GM15510 (cell line): ENCODE results near the gene VAV3.

Experiments
- POLR2A ChIP-seq: IDR thresholded peaks from 3 replicates; pipeline ENCODE4 v1.6.1; 2011; ENCODE audit warnings: borderline replicate concordance; ENCODE audit not compliant: insufficient read length; ENCODE audit errors: extremely low read depth

The VAV3 gene

GRCh38 chr1:107687849-107688753 is 276.9 kb downstream of the VAV3 start:
- no peak for TF ChIP-seq POLR2A

- TF ChIP-seq POLR2A: no peak
These were observed 281.3 kb downstream of the VAV3 start for GRCh38 chr1:107683683-107684082.

GRCh38 chr1:107683191-107683657 is 281.8 kb downstream of the VAV3 start:
- no peak for TF ChIP-seq POLR2A

DNA sequence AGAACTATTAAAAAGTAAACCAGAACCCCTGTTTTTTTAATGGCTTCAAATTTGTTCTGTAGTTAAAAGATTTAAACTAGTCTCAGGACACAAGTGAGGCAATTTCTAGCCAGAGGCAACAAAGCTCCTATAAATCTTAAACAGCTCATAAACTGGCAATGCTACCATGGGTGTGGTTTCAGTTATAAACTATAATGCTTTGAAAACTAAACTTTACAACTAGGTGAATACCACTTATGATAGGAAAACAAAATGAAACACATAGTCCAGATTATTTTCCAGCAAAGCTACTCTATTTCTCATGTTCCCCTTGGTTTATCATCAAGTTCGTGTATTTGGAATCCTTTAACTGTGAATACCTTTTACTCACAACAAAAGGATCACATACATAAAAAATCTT is 282.5 kb downstream of the VAV3 start:
- no peak for TF ChIP-seq POLR2A

GRCh38 chr1:107681001-107681479 is 283.9 kb downstream of the VAV3 start:
- TF ChIP-seq POLR2A: no peak

GRCh38 chr1:107680579-107680985 is 284.4 kb downstream of the VAV3 start:
- TF ChIP-seq POLR2A: no peak

DNA sequence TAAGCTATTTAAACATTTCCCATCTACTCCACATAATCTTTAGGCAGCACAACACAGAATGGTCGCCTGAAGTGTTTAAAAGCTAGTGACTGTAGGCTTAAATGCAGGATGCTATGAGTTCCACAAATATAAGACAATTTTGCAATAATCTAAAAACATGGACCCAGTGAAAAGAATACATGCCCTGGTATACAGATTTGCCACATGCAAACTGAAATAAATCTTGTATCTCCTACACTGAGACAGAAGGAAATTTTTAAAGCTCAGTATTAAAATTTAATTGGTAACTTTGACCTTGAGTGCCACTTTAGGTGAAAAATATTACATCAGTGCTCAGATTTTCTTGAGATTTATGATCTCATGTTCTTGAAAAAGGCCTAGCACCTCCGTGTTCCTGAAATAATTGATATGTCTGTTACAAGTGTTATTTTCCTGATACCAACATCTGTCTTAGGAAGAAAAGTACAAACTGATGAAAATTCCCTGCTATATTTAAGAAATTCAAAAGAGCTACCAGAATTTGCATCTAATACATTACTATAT is 285.5 kb downstream of the VAV3 start:
- TF ChIP-seq POLR2A: no peak

DNA sequence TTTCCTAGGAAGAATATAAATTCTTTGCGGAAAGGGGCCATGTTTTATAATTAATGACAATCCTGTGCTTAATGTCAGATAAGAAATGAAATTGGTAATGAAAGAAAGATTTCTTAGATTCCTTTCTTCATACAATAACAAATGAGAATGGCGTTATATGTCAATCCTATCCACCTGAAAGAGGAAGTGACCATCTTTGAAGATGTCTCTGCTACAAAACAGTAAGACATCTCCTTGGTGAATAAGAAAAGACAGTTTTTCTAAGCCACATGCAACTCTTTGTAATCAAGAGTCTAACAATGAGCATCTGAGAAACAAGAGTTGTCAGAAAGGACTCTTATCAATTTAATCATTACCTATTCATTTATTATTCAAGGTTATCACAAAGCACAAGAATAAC is 286.0 kb downstream of the VAV3 start:
- TF ChIP-seq POLR2A: no peak

- no peak for TF ChIP-seq POLR2A
These were observed 287.3 kb downstream of the VAV3 start for GRCh38 chr1:107677697-107678096.

- TF ChIP-seq POLR2A: no peak
These were observed 290.5 kb downstream of the VAV3 start for GRCh38 chr1:107674486-107674885.

DNA sequence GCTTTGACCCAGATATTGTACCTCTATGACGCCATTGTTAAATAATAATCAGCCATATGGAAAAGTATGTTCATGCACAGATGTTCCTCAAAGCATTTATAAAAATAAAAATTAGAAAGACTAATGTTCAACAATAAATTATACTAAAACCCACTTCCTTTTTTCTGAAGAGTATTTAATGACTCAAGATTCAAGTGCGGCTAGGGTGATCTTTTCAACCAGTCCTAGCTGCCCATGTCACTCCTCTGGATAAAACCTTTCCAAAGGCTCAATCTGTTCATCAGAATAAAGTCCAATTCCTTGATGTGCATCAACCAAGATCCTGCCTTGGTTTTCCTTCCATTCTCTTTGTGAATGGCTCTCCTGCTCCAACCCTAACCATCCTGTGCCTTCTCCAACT is 292.0 kb downstream of the VAV3 start:
- TF ChIP-seq POLR2A: no peak

- TF ChIP-seq POLR2A: no peak
These were observed 294.5 kb downstream of the VAV3 start for GRCh38 chr1:107670397-107671040.

- TF ChIP-seq POLR2A: no peak
These were observed 295.0 kb downstream of the VAV3 start for GRCh38 chr1:107669996-107670395.

DNA sequence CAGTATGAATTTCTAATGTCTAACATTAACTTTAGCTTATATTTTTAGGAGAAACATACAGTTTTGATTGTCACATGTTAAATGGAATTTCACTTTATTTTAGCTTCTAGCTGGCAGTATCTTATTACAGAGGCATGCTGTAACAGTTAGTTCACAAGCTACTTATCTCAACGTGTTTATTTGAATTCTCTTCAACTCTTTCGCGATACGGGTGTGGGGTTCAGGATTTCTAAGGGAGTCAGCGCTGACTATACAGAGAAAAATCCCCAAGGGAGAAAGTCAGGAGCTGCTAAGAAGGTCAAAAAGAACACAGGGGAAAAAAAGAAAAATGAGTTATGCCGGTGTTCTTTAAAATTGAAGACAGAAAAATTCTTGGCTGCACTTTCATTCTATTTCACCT is 296.2 kb downstream of the VAV3 start:
- no peak for TF ChIP-seq POLR2A

- no peak for TF ChIP-seq POLR2A
These were observed 298.5 kb downstream of the VAV3 start for GRCh38 chr1:107666493-107666892.

- no peak for TF ChIP-seq POLR2A
These were observed 299.7 kb downstream of the VAV3 start for GRCh38 chr1:107664982-107665925.
